H9 (cell line): ENCODE measurements around the gene KCNJ14. TPM values are rescaled to one million over a fixed set of nuclear protein-coding genes. Genes with fewer than 3 reads are reported as not detected.

Experiments
- DNase-seq: peaks from one replicate; pipeline ENCODE4 v3.0.0-alpha.2; 2017
- H2AFZ ChIP-seq: one replicate; pipeline ENCODE4 v1.6.1; 2013; ENCODE audit warnings: mild to moderate bottlenecking, low read length, control low read depth, moderate library complexity
- H2AK5ac ChIP-seq: 2 replicates; pipeline ENCODE4 v1.6.1; 2013; ENCODE audit warnings: low read length, control low read depth, mixed read lengths; ENCODE audit not compliant: insufficient read length
- H2BK120ac ChIP-seq: one replicate; pipeline ENCODE4 v1.6.1; 2013; ENCODE audit warnings: low read depth, mild to moderate bottlenecking, low read length, control low read depth, inconsistent platforms; ENCODE audit not compliant: poor library complexity, severe bottlenecking
- H2BK12ac ChIP-seq: 2 replicates; pipeline ENCODE4 v1.6.1; 2013; ENCODE audit warnings: low read length, control low read depth, mixed read lengths, low read depth; ENCODE audit not compliant: insufficient read length
- H2BK15ac ChIP-seq: 2 replicates; pipeline ENCODE4 v1.6.1; 2013; ENCODE audit warnings: low read depth, low read length, control low read depth
- H2BK20ac ChIP-seq: one replicate; pipeline ENCODE4 v1.6.1; 2013; ENCODE audit warnings: low read depth, mild to moderate bottlenecking, low read length, control low read depth, inconsistent platforms; ENCODE audit not compliant: poor library complexity, severe bottlenecking
- H2BK5ac ChIP-seq: 2 replicates; pipeline ENCODE4 v1.6.1; 2013; ENCODE audit warnings: low read length, control low read depth, mixed read lengths; ENCODE audit not compliant: insufficient read length
- H3K14ac ChIP-seq: 2 replicates; pipeline ENCODE4 v1.6.1; 2013; ENCODE audit warnings: low read length, control low read depth; ENCODE audit not compliant: insufficient read depth
- H3K18ac ChIP-seq: 2 replicates; pipeline ENCODE4 v1.6.1; 2013; ENCODE audit warnings: low read depth, mild to moderate bottlenecking, mixed read lengths, low read length, control low read depth; ENCODE audit not compliant: insufficient read length
- H3K23ac ChIP-seq: 2 replicates; pipeline ENCODE4 v1.6.1; 2013; ENCODE audit warnings: low read length, control low read depth, mixed read lengths, low read depth; ENCODE audit not compliant: insufficient read length
- H3K23me2 ChIP-seq: 2 replicates; pipeline ENCODE4 v1.6.1; 2013; ENCODE audit warnings: low read depth, mild to moderate bottlenecking, mixed read lengths, low read length, control low read depth; ENCODE audit not compliant: insufficient read length, poor library complexity, severe bottlenecking
- H3K27ac ChIP-seq: 2 replicates; pipeline ENCODE4 v1.5.1; 2013; ENCODE audit warnings: low read length, control low read depth, mixed read lengths, low read depth; ENCODE audit not compliant: insufficient read length
- H3K27me3 ChIP-seq: 2 replicates; pipeline ENCODE4 v1.6.1; 2013; ENCODE audit warnings: low read length, control low read depth, inconsistent platforms; ENCODE audit not compliant: insufficient read depth
- H3K4ac ChIP-seq: 2 replicates; pipeline ENCODE4 v1.6.1; 2013; ENCODE audit warnings: low read depth, mild to moderate bottlenecking, control low read depth, inconsistent platforms, low read length, moderate library complexity
- H3K4me1 ChIP-seq: 2 replicates; pipeline ENCODE4 v1.6.1; 2013; ENCODE audit warnings: low read length, control low read depth, inconsistent platforms; ENCODE audit not compliant: insufficient read depth
- H3K4me2 ChIP-seq: 2 replicates; pipeline ENCODE4 v1.6.1; 2013; ENCODE audit warnings: low read length, control low read depth, mixed read lengths; ENCODE audit not compliant: insufficient read length, insufficient read depth
- H3K56ac ChIP-seq: 2 replicates; pipeline ENCODE4 v1.6.1; 2013; ENCODE audit warnings: low read depth, mild to moderate bottlenecking, mixed read lengths, low read length, control low read depth; ENCODE audit not compliant: insufficient read length
- H3K79me1 ChIP-seq: 2 replicates; pipeline ENCODE4 v1.6.1; 2013; ENCODE audit warnings: low read depth, mild to moderate bottlenecking, moderate library complexity, low read length, control low read depth, inconsistent platforms; ENCODE audit not compliant: insufficient read depth, poor library complexity, severe bottlenecking
- H3K79me2 ChIP-seq: 2 replicates; pipeline ENCODE4 v1.6.1; 2013; ENCODE audit warnings: low read length, control low read depth, inconsistent platforms; ENCODE audit not compliant: insufficient read depth
- H3K9ac ChIP-seq: 2 replicates; pipeline ENCODE4 v1.6.1; 2013; ENCODE audit warnings: low read length, control low read depth, mixed read lengths; ENCODE audit not compliant: insufficient read length; ENCODE audit errors: extremely low read depth
- H3K9me3 ChIP-seq: one replicate; pipeline ENCODE4 v1.6.1; 2013; ENCODE audit warnings: low read depth, low read length, inconsistent platforms; ENCODE audit not compliant: control insufficient read depth
- H3T11ph ChIP-seq: one replicate; pipeline ENCODE4 v1.6.1; 2013; ENCODE audit warnings: mild to moderate bottlenecking, low read length, control low read depth, inconsistent platforms
- H4K20me1 ChIP-seq: one replicate; pipeline ENCODE4 v1.6.1; 2013; ENCODE audit not compliant: control insufficient read depth, insufficient read length, insufficient read depth
- H4K5ac ChIP-seq: 2 replicates; pipeline ENCODE4 v1.6.1; 2013; ENCODE audit warnings: low read depth, mild to moderate bottlenecking, mixed read lengths, low read length, control low read depth; ENCODE audit not compliant: insufficient read length
- H4K8ac ChIP-seq: replicated peaks from 2 replicates; pipeline ENCODE4 v1.6.1; 2013; ENCODE audit warnings: low read length, control low read depth, mixed read lengths, low read depth; ENCODE audit not compliant: insufficient read length
- H4K91ac ChIP-seq: 2 replicates; pipeline ENCODE4 v1.6.1; 2013; ENCODE audit warnings: low read depth, mild to moderate bottlenecking, moderate library complexity, mixed read lengths, low read length, control low read depth; ENCODE audit not compliant: insufficient read length
- H3K27ac Mint-ChIP-seq, 3 experiments: 2 replicates in 2 of 3; 3 replicates in 1 of 3; pipeline ENCODE4 v1.8.0; 2020 to 2021; ENCODE audit warnings: mixed read lengths in 3 of 3, mild to moderate bottlenecking in 1 of 3, moderate library complexity in 1 of 3
- H3K27me3 Mint-ChIP-seq: 2 replicates; pipeline ENCODE4 v1.8.0; 2021; ENCODE audit warnings: low read depth, mild to moderate bottlenecking, moderate library complexity, mixed read lengths
- H3K36me3 Mint-ChIP-seq, 3 experiments: 2 replicates in 2 of 3; 3 replicates in 1 of 3; pipeline ENCODE4 v1.8.0; 2020 to 2021; ENCODE audit warnings: low read depth in 3 of 3, mixed read lengths in 3 of 3; ENCODE audit not compliant: insufficient read depth in 1 of 3
- H3K4me1 Mint-ChIP-seq, 2 experiments: 2 replicates each; pipeline ENCODE4 v1.8.0; 2020; ENCODE audit warnings: mixed read lengths in 2 of 2
- H3K4me3 Mint-ChIP-seq, 2 experiments: 2 replicates in 1 of 2; 3 replicates in 1 of 2; pipeline ENCODE4 v1.8.0; 2020 to 2021; ENCODE audit warnings: mild to moderate bottlenecking in 2 of 2, mixed read lengths in 2 of 2, moderate library complexity in 1 of 2
- H3K9me3 Mint-ChIP-seq, 2 experiments: 2 replicates in 1 of 2; 3 replicates in 1 of 2; pipeline ENCODE4 v1.8.0; 2020; ENCODE audit warnings: mild to moderate bottlenecking in 2 of 2, mixed read lengths in 2 of 2, moderate library complexity in 1 of 2
- CTCF ChIP-seq: fragments of 200-600 bp; sonication (generic); conservative IDR thresholded peaks from 3 replicates; pipeline ENCODE4 v1.8.0; 2021; ENCODE audit warnings: antibody characterized with exemption, mild to moderate bottlenecking
- WGBS: extraction: QIAGEN DNeasy Blood & Tissue Kit; methylation state at CpG from one replicate; pipeline ENCODE4 v1.1.7; 2013; ENCODE audit warnings: missing lambda C conversion rate, low lambda C conversion rate, mixed read lengths; ENCODE audit not compliant: insufficient read length; ENCODE audit errors: extremely low coverage; 5-methylcytosine and 5-hydroxymethylcytosine counted together
- total RNA-seq: library from RNA; stranded (reverse); gene quantifications from 2 replicates; pipeline ENCODE4 v1.2.1, GENCODE V29; 2021

The KCNJ14 gene
- total RNA-seq, 1 experiment from 2014 or later = 1.2 TPM

GRCh38 chr19:48477698-48478338 is 22.4 kb downstream of the KCNJ14 start:
- Histone ChIP-seq H4K8ac (no peak overlapping the region), H3K56ac (no peak overlapping the region), H3K9me3 (no peaks in the 10 kb centered on the region), H3T11ph (no peak overlapping the region), H3K23me2 (no peaks in the 10 kb centered on the region), H3K79me1 (no peaks in the 10 kb centered on the region), H3K23ac (no peak overlapping the region), H3K79me2 (no peaks in the 10 kb centered on the region), H3K4me1 (no peaks in the 10 kb centered on the region), H2AFZ (no peak overlapping the region), H2BK5ac (no peak overlapping the region), H2AK5ac (no peak overlapping the region), H4K91ac (no peak overlapping the region), H3K4ac (no peak overlapping the region), H2BK20ac (no peak overlapping the region), H3K4me2 (no peak overlapping the region), H4K20me1 (no peaks in the 10 kb centered on the region), H4K5ac (no peak overlapping the region), H2BK120ac (no peak overlapping the region), H3K14ac (no peak overlapping the region), H3K18ac (no peak overlapping the region), H3K27ac (no peak overlapping the region), H2BK15ac (no peak overlapping the region), H2BK12ac (no peak overlapping the region), H3K27me3 (no peaks in the 10 kb centered on the region), H3K9ac (no peak overlapping the region)
- no peak for DNase-seq
- no peak overlapping the region for H3K27ac Mint-ChIP-seq
- H3K36me3 Mint-ChIP-seq = peaks cover 40 to 75% (median 61%) of the 10 kb centered on the region in 3 experiments
- H3K4me1 Mint-ChIP-seq = peaks cover 0 to 8% of the 10 kb centered on the region in 2 experiments; a peak in 2 of 4 replicates
- H3K9me3 Mint-ChIP-seq = no peaks in the 10 kb centered on the region
- TF ChIP-seq CTCF = no peak
- no peaks in the 10 kb centered on the region for H3K27me3 Mint-ChIP-seq
- H3K4me3 Mint-ChIP-seq = no peak overlapping the region
- whole genome bisulfite sequencing = no CpG with 5 or more reads among the region's 22 CpGs
